Measurements from ENCODE around the gene HIPK2. TPM values are rescaled to one million over a fixed set of nuclear protein-coding genes. Genes with fewer than 3 reads are reported as not detected.

Gene HIPK2
- polyA plus RNA-seq, 3 donors: 1.6 to 12.1 (median 3.0) TPM

GRCh38 chr7:139630643-139631519, 146.9 kb downstream of the HIPK2 start:
- Histone ChIP-seq H3K27me3 (ENCODE audit: control insufficient read depth in 2 of 2, insufficient read depth in 2 of 2, low read length in 2 of 2) (no peaks in the 10 kb centered on the region), H3K4me3 (replicated peaks in 1 of 3; ENCODE audit: low read depth in 2 of 3, low read length in 3 of 3) (no peak overlapping the region), H3K4me1 (ENCODE audit: control insufficient read depth in 1 of 2, insufficient read depth in 2 of 2, low read length in 2 of 2) (peaks cover 25 to 28% of the 10 kb centered on the region in 2 donors), H3K9ac (ENCODE audit: insufficient read depth, low read length, poor library complexity, severe bottlenecking) (no peak overlapping the region), H3K79me2 (ENCODE audit: insufficient read depth, low read length) (peaks cover 7% of the 10 kb centered on the region), H3K36me3 (replicated peaks in 1 of 2; ENCODE audit: control insufficient read depth in 1 of 2, insufficient read depth in 2 of 2, low read length in 2 of 2) (peaks cover 51 to 97% of the 10 kb centered on the region in 2 donors), H4K20me1 (ENCODE audit: insufficient read depth, low read length) (peaks cover 62% of the 10 kb centered on the region), H2AFZ (ENCODE audit: insufficient read depth, low read depth, low read length, poor library complexity, severe bottlenecking) (no peak overlapping the region), H3K4me2 (replicated peaks; ENCODE audit: extremely low read depth, low read length, poor library complexity, severe bottlenecking) (no peak overlapping the region), H3K27ac (ENCODE audit: low read depth in 1 of 2, low read length in 2 of 2) (no peak overlapping the region), H3K9me3 (replicated peaks in 1 of 2; ENCODE audit: control insufficient read depth in 1 of 2, insufficient read depth in 1 of 2, low read length in 2 of 2) (no peaks in the 10 kb centered on the region)
- TF ChIP-seq, protein P1, sequence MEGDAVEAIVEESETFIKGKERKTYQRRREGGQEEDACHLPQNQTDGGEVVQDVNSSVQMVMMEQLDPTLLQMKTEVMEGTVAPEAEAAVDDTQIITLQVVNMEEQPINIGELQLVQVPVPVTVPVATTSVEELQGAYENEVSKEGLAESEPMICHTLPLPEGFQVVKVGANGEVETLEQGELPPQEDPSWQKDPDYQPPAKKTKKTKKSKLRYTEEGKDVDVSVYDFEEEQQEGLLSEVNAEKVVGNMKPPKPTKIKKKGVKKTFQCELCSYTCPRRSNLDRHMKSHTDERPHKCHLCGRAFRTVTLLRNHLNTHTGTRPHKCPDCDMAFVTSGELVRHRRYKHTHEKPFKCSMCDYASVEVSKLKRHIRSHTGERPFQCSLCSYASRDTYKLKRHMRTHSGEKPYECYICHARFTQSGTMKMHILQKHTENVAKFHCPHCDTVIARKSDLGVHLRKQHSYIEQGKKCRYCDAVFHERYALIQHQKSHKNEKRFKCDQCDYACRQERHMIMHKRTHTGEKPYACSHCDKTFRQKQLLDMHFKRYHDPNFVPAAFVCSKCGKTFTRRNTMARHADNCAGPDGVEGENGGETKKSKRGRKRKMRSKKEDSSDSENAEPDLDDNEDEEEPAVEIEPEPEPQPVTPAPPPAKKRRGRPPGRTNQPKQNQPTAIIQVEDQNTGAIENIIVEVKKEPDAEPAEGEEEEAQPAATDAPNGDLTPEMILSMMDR (IDR thresholded peaks at IDR 0.05): no peak
- DNase-seq: no peak
- intact Hi-C loops (cut with micrococcal nuclease): no loop called here
- no peaks in the 10 kb centered on the region for H3K9me3 Mint-ChIP-seq
- peaks cover 42% of the 10 kb centered on the region for H3K4me1 Mint-ChIP-seq
- no peak overlapping the region for H3K4me3 Mint-ChIP-seq
- no peaks in the 10 kb centered on the region for H3K27me3 Mint-ChIP-seq (ENCODE audit: low read depth in 3 of 3)
- peak overlapping the region in 4 of 7 donors; percentile 8 to 85 (median 14) for H3K27ac Mint-ChIP-seq
- 82% methylated on average over 5 of the region's 19 CpGs for WGBS (ENCODE audit: insufficient coverage)
- peaks cover 79 to 80% of the 10 kb centered on the region in 2 donors for H3K36me3 Mint-ChIP-seq

- Mint-ChIP-seq H3K36me3 (peaks cover 80 to 82% of the 10 kb centered on the region in 2 donors), H3K9me3 (no peaks in the 10 kb centered on the region), H3K4me3 (no peak overlapping the region), H3K27ac (peak overlapping the region in 3 of 7 donors; percentile 27 to 56 (median 32)), H3K27me3 (ENCODE audit: low read depth in 3 of 3) (no peaks in the 10 kb centered on the region), H3K4me1 (peaks cover 41% of the 10 kb centered on the region)
- no peaks in the 10 kb centered on the region for H3K9me3 ChIP-seq (replicated peaks in 1 of 2; ENCODE audit: control insufficient read depth in 1 of 2, insufficient read depth in 1 of 2, low read length in 2 of 2)
- no peaks in the 10 kb centered on the region for H3K27me3 ChIP-seq (ENCODE audit: control insufficient read depth in 2 of 2, insufficient read depth in 2 of 2, low read length in 2 of 2)
- TF ChIP-seq, protein P1 (IDR thresholded peaks at IDR 0.05): no peak
- no peak overlapping the region for H3K4me2 ChIP-seq (replicated peaks; ENCODE audit: extremely low read depth, low read length, poor library complexity, severe bottlenecking)
- DNase-seq: no peak
- H3K9ac ChIP-seq (ENCODE audit: insufficient read depth, low read length, poor library complexity, severe bottlenecking): no peak overlapping the region
- H2AFZ ChIP-seq (ENCODE audit: insufficient read depth, low read depth, low read length, poor library complexity, severe bottlenecking): no peak overlapping the region
- 100% methylated on average over 1 of the region's 4 CpGs for WGBS (ENCODE audit: insufficient coverage)
- H3K27ac ChIP-seq (ENCODE audit: low read depth in 1 of 2, low read length in 2 of 2): peak overlapping the region in 1 of 2 donors; percentile 9
- H3K36me3 ChIP-seq (replicated peaks in 1 of 2; ENCODE audit: control insufficient read depth in 1 of 2, insufficient read depth in 2 of 2, low read length in 2 of 2): peaks cover 58 to 97% of the 10 kb centered on the region in 2 donors
- peaks cover 49% of the 10 kb centered on the region for H4K20me1 ChIP-seq (ENCODE audit: insufficient read depth, low read length)
- peaks cover 7% of the 10 kb centered on the region for H3K79me2 ChIP-seq (ENCODE audit: insufficient read depth, low read length)
- peaks cover 25 to 28% of the 10 kb centered on the region in 2 donors for H3K4me1 ChIP-seq (ENCODE audit: control insufficient read depth in 1 of 2, insufficient read depth in 2 of 2, low read length in 2 of 2)
- intact Hi-C loops (cut with micrococcal nuclease): no loop called here
- H3K4me3 ChIP-seq (replicated peaks in 1 of 3; ENCODE audit: low read depth in 2 of 3, low read length in 3 of 3): no peak overlapping the region
Measured at GRCh38 chr7:139629392-139630082, 148.3 kb downstream of the HIPK2 start.

Measured in CD14-positive monocyte (primary cell).